ENCODE data around the gene OPCML.

GRCh38 chr11:132626446-132626845 lies 905.9 kb downstream of the OPCML start:
- TF ChIP-seq CTCF (conservative IDR thresholded peaks at IDR 0.05) (no peak), EZH2 (IDR thresholded peaks at IDR 0.05; ENCODE audit: low read depth) (no peak)

Measured in PC-9 (cell line).